ENCODE data around the gene DLG4. TPM values are rescaled to one million over a fixed set of nuclear protein-coding genes. Genes with fewer than 3 reads are reported as not detected.
A peak's percentile ranks its signal among the peaks of the same experiment; 100 is the strongest.
"Not testable (repeated sequence)": the region's sequence is repeated elsewhere in the genome, so short reads cannot be mapped to it uniquely, and the experiment has no call there.

The DLG4 gene
- total RNA-seq, 2 experiments from 2014 or later = 9.5 to 9.7 TPM

GRCh38 chr17:7184091-7184488 lies 35.5 kb downstream of the DLG4 start:
- Mint-ChIP-seq H3K4me3 (no peak overlapping the region), H3K27ac (no peak overlapping the region), H3K9me3 (no peaks in the 10 kb centered on the region), H3K4me1 (ENCODE audit: low read depth) (no peaks in the 10 kb centered on the region), H3K27me3 (no peaks in the 10 kb centered on the region), H3K36me3 (ENCODE audit: low read depth) (no peaks in the 10 kb centered on the region)
- no peak for TF ChIP-seq CTCF (IDR thresholded peaks at IDR 0.05)
- intact Hi-C loops (cut with micrococcal nuclease) = no loop called here
- DNase-seq (no peak), ATAC-seq (no peak)
- ChIA-PET CTCF (interaction anchor here (1.0 kb wide), 2 partner anchors 48 to 136 kb away, joined by 3 to 4 read pairs; no protein-coding TSS in a partner anchor), POLR2A (no interaction called here)

- ATAC-seq = no peak
- Mint-ChIP-seq H3K36me3 (ENCODE audit: low read depth) (no peaks in the 10 kb centered on the region), H3K4me3 (no peak overlapping the region), H3K27ac (no peak overlapping the region), H3K9me3 (no peaks in the 10 kb centered on the region), H3K27me3 (no peaks in the 10 kb centered on the region), H3K4me1 (ENCODE audit: low read depth) (no peaks in the 10 kb centered on the region)
- CTCF ChIA-PET = no interaction called here
- POLR2A ChIA-PET = no interaction called here
- TF ChIP-seq CTCF (IDR thresholded peaks at IDR 0.05) = no peak
- intact Hi-C loops (cut with micrococcal nuclease) = no loop called here
- DNase-seq = no peak
These were observed 36.1 kb downstream of the DLG4 start for GRCh38 chr17:7183433-7184090.

GRCh38 chr17:7182101-7182500 lies 37.5 kb downstream of the DLG4 start:
- ATAC-seq; H3K27ac Mint-ChIP-seq; CTCF ChIA-PET; H3K4me3 Mint-ChIP-seq; DNase-seq; H3K9me3 Mint-ChIP-seq; POLR2A ChIA-PET; intact Hi-C loops (cut with micrococcal nuclease); H3K36me3 Mint-ChIP-seq (ENCODE audit: low read depth): not testable (repeated sequence)
- Mint-ChIP-seq H3K27me3 (peaks cover 12% of the 10 kb centered on the region), H3K4me1 (ENCODE audit: low read depth) (peaks cover 12% of the 10 kb centered on the region)

GRCh38 chr17:7179317-7180254 lies 40.0 kb downstream of the DLG4 start, which contains the start of gene ASGR1:
Gene ASGR1, minus strand, starts transcription at chr17:7179370. Its CDS starts 807 bp downstream, at chr17:7178563.
- CTCF ChIA-PET = interaction anchor here (0.6 to 3.3 kb wide), 3 partner anchors 46 to 134 kb away, joined by 3 to 50 read pairs (median 14); partner anchors contain the start of gene SLC16A11
- no peak within 1 kb of the TSS for H3K27ac Mint-ChIP-seq
- ATAC-seq (no peak), DNase-seq (no peak)
- POLR2A ChIA-PET = interaction anchor here (0.5 to 1.8 kb wide), 2 partner anchors 9 to 22 kb away, joined by 3 to 6 read pairs; no protein-coding TSS in a partner anchor
- no peak for TF ChIP-seq CTCF (IDR thresholded peaks at IDR 0.05)
- no peaks in the 10 kb centered on the region for H3K9me3 Mint-ChIP-seq
- H3K4me3 Mint-ChIP-seq = peak within 1 kb of the TSS; percentile 70
- no peaks in the 10 kb centered on the region for H3K36me3 Mint-ChIP-seq (ENCODE audit: low read depth)
- peaks cover 12% of the 10 kb centered on the region for H3K27me3 Mint-ChIP-seq
- H3K4me1 Mint-ChIP-seq (ENCODE audit: low read depth) = peaks cover 12% of the 10 kb centered on the region
- intact Hi-C loops (cut with micrococcal nuclease) = no loop called here

- Mint-ChIP-seq H3K27me3 (peaks cover 12% of the 10 kb centered on the region), H3K9me3 (no peaks in the 10 kb centered on the region), H3K4me1 (ENCODE audit: low read depth) (peaks cover 12% of the 10 kb centered on the region), H3K36me3 (ENCODE audit: low read depth) (no peaks in the 10 kb centered on the region), H3K27ac (no peak overlapping the region), H3K4me3 (no peak overlapping the region)
- ChIA-PET CTCF (interaction anchor here (2.5 to 3.3 kb wide), 2 partner anchors 127 to 133 kb away, joined by 14 to 50 read pairs; partner anchors contain the start of gene SLC16A11), POLR2A (interaction anchor here (1.3 to 2.4 kb wide), 3 partner anchors 10 to 135 kb away, joined by 3 to 8 read pairs (median 6); partner anchors contain the start of gene SLC16A11)
- intact Hi-C loops (cut with micrococcal nuclease) = no loop called here
- DNase-seq = no peak
- no peak for ATAC-seq
- TF ChIP-seq CTCF (IDR thresholded peaks at IDR 0.05) = no peak
These were observed 40.7 kb downstream of the DLG4 start for GRCh38 chr17:7178973-7179316.

Measured in activated CD8-positive, alpha-beta T cell treated with anti-CD3 and anti-CD28 coated beads for 36 hours (primary cell).